Activated CD4-positive, alpha-beta T cell treated with anti-CD3 and anti-CD28 coated beads for 36 hours (primary cell): Measurements from ENCODE around the gene C2orf68. TPM values are rescaled to one million over a fixed set of nuclear protein-coding genes. Genes with fewer than 3 reads are reported as not detected.
"Not testable (repeated sequence)": the region's sequence is repeated elsewhere in the genome, so short reads cannot be mapped to it uniquely, and the experiment has no call there.

ENCODE experiments used
- ATAC-seq: fragments of 200-7000 bp; cut with Tn5 transposase; one replicate; pipeline ENCODE4 v1.10.0; 2021; ENCODE audit warnings: mild to moderate bottlenecking, moderate library complexity
- CTCF ChIA-PET: fragments of 350-600 bp; sonication (Branson Sonifier 250); formaldehyde crosslinking; loops from one replicate; lab custom pipeline; 2021; ENCODE audit warnings: antibody characterized with exemption; lab: Charles Lee
- POLR2A ChIA-PET: fragments of 350-600 bp; sonication (Branson Sonifier 250); formaldehyde crosslinking; loops from one replicate; lab custom pipeline; 2021; ENCODE audit warnings: antibody characterized with exemption, inconsistent platforms; lab: Charles Lee
- DNase-seq: peaks from one replicate; pipeline ENCODE4 v3.0.0-alpha.2; 2020
- H3K27ac Mint-ChIP-seq: one replicate; pipeline ENCODE4 v1.8.0; 2021; ENCODE audit warnings: mixed read lengths
- H3K27me3 Mint-ChIP-seq: one replicate; pipeline ENCODE4 v1.8.0; 2021; ENCODE audit warnings: mixed read lengths
- H3K36me3 Mint-ChIP-seq: one replicate; pipeline ENCODE4 v1.8.0; 2021; ENCODE audit warnings: low read depth, mixed read lengths
- H3K4me1 Mint-ChIP-seq: one replicate; pipeline ENCODE4 v1.8.0; 2021; ENCODE audit warnings: mixed read lengths
- H3K4me3 Mint-ChIP-seq: one replicate; pipeline ENCODE4 v1.8.0; 2021; ENCODE audit warnings: mild to moderate bottlenecking, moderate library complexity, mixed read lengths
- H3K9me3 Mint-ChIP-seq: one replicate; pipeline ENCODE4 v1.8.0; 2021; ENCODE audit warnings: low read depth, mixed read lengths
- intact Hi-C, 2 experiments: fragments of 100-400 bp; cut with DNase I in 1 of 2; cut with micrococcal nuclease in 1 of 2; formaldehyde crosslinking; loops; one replicate each; pipeline versions ENCODE4 v1.14.2 to v1.15.1; 2022 to 2024; cut with DNase I, micrococcal nuclease
- total RNA-seq, 2 experiments: library from RNA; stranded (reverse); gene quantifications; one replicate each; pipeline ENCODE4 v1.2.3, GENCODE V29; 2021

Gene C2orf68
- total RNA-seq, 2 experiments from 2014 or later = 33.7 to 47.2 TPM

- H3K4me3 Mint-ChIP-seq = no peak overlapping the region
- H3K4me1 Mint-ChIP-seq = peaks cover 38% of the 10 kb centered on the region
- H3K27me3 Mint-ChIP-seq = no peaks in the 10 kb centered on the region
- no peak for ATAC-seq
- H3K27ac Mint-ChIP-seq = no peak overlapping the region
- no peaks in the 10 kb centered on the region for H3K9me3 Mint-ChIP-seq
- ChIA-PET POLR2A (interaction anchor here (0.5 to 1.6 kb wide), 3 partner anchors 12 to 134 kb away, joined by 3 to 4 read pairs (median 3); no protein-coding TSS in a partner anchor), CTCF (interaction anchor here (0.6 kb wide), 1 partner anchor 17 kb away, joined by 3 read pairs; the partner anchor contains the start of gene USP39)
- no peak for DNase-seq
- H3K36me3 Mint-ChIP-seq = peaks cover 14% of the 10 kb centered on the region
- intact Hi-C loops = no loop called here
Observed at GRCh38 chr2:85599468-85600234, 12.2 kb downstream of the C2orf68 start.

DNA sequence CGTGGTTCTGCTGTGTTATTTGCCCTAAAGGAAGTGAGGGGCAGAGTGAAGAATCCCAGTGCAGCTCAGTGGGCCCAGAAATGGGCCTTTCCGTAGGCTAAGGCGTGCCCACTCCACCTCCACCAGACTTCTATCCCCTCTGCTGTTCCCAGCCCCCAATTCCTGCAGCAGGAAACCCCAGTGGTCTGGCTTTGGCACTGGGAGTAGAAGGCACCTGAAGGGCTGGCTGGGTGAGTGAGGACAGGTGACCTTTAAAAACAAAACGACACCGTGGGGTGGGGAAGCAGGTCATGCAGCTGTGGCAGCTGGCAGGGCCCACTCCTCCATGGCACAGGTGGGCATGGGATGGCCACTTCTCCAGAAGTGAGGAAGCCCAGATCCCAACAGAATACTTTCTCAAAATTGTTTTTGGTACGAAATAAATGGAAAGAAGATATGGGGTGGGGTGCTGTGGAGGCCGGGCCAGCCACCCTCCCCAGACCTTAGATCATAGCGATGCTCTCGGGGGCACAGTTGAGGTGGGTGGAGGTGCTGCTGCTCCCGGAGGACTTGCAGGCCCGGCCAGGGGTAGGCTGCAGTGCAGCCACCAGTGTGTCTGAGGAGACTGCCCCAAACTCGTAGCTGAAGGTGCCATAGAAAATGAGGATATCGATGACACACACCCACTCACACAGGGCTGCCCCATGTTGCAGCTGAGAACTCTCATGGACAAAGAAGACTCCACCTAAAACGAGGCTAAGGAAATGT is 13.1 kb downstream of the C2orf68 start:
- Mint-ChIP-seq H3K9me3 (no peaks in the 10 kb centered on the region), H3K4me3 (no peak overlapping the region), H3K27ac (peak overlapping the region; percentile 42), H3K36me3 (peaks cover 14% of the 10 kb centered on the region), H3K4me1 (peaks cover 39% of the 10 kb centered on the region), H3K27me3 (no peaks in the 10 kb centered on the region)
- CTCF ChIA-PET = no interaction called here
- intact Hi-C loops = no loop called here
- no peak for ATAC-seq
- POLR2A ChIA-PET = interaction anchor here (0.6 kb wide), 1 partner anchor 134 kb away, joined by 3 read pairs; no protein-coding TSS in a partner anchor
- DNase-seq = no peak

GRCh38 chr2:85597241-85597640 is 14.6 kb downstream of the C2orf68 start:
- Mint-ChIP-seq H3K27ac (no peak overlapping the region), H3K4me1 (peaks cover 34% of the 10 kb centered on the region), H3K4me3 (peak overlapping the region; percentile 100), H3K36me3 (peaks cover 12% of the 10 kb centered on the region), H3K27me3 (no peaks in the 10 kb centered on the region), H3K9me3 (no peaks in the 10 kb centered on the region)
- no peak for DNase-seq
- intact Hi-C loops = no loop called here
- no peak for ATAC-seq
- CTCF ChIA-PET = interaction anchor here (0.8 to 3.6 kb wide), 3 partner anchors 14 to 52 kb away, joined by 3 to 13 read pairs (median 3); partner anchors contain the start of gene C2orf68
- POLR2A ChIA-PET = interaction anchor here (0.6 to 3.0 kb wide), 3 partner anchors 15 to 52 kb away, joined by 3 to 15 read pairs (median 4); partner anchors contain the start of gene C2orf68

GRCh38 chr2:85596486-85597143 is 15.3 kb downstream of the C2orf68 start:
- peaks cover 29% of the 10 kb centered on the region for H3K4me1 Mint-ChIP-seq
- peak overlapping the region; percentile 99 for H3K27ac Mint-ChIP-seq
- H3K36me3 Mint-ChIP-seq = peaks cover 12% of the 10 kb centered on the region

DNA sequence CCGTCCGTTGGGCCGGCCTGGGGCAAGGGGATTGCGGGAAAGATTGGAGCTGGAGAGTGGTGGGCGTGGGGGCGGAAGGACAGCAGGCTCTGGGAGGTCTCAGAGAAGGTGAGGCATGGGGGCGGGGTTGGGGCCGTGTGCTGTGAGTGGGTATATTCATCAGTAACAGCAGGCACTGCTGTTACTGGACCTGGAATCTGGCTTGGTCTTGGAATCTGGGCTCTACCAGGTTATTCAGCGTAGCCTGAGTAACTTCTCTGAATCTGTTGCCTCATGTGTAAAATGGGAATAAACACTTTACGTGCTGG is 15.9 kb downstream of the C2orf68 start:
- H3K9me3 Mint-ChIP-seq = no peaks in the 10 kb centered on the region
- intact Hi-C loops = no loop called here
- H3K4me1 Mint-ChIP-seq = peaks cover 28% of the 10 kb centered on the region
- ATAC-seq = peak; percentile 17
- H3K4me3 Mint-ChIP-seq = peak overlapping the region; percentile 100
- ChIA-PET CTCF (interaction anchor here (0.5 to 3.6 kb wide), 10 partner anchors 8 to 204 kb away, joined by 3 to 13 read pairs (median 4); partner anchors contain the start of genes C2orf68 and VAMP8), POLR2A (interaction anchor here (0.5 to 3.0 kb wide), 9 partner anchors 9 to 193 kb away, joined by 3 to 15 read pairs (median 4); partner anchors contain the start of genes C2orf68, MAT2A and SH2D6)
- DNase-seq = peak; percentile 58
- H3K27ac Mint-ChIP-seq = peak overlapping the region; percentile 99
- peaks cover 12% of the 10 kb centered on the region for H3K36me3 Mint-ChIP-seq
- H3K27me3 Mint-ChIP-seq = no peaks in the 10 kb centered on the region

More at GRCh38 chr2:85596486-85597143, 15.3 kb downstream of the C2orf68 start:
- ATAC-seq = no peak
- H3K4me3 Mint-ChIP-seq = peak overlapping the region; percentile 100
- H3K9me3 Mint-ChIP-seq = no peaks in the 10 kb centered on the region
- intact Hi-C loops = no loop called here
- ChIA-PET CTCF (interaction anchor here (0.5 to 3.6 kb wide), 7 partner anchors 15 to 205 kb away, joined by 3 to 13 read pairs (median 3); partner anchors contain the start of gene C2orf68), POLR2A (interaction anchor here (0.5 to 3.0 kb wide), 6 partner anchors 15 to 194 kb away, joined by 3 to 15 read pairs (median 4); partner anchors contain the start of genes C2orf68 and SH2D6)
- H3K27me3 Mint-ChIP-seq = no peaks in the 10 kb centered on the region
- no peak for DNase-seq

- intact Hi-C loops = loop anchor here (1.0 to 2.0 kb wide), 7 partner anchors 17 to 268 kb away; partner anchors contain the start of genes C2orf68 (in 2 of the 2), ELMOD3 (in 1 of the 2), GGCX (in 1 of the 2) and RETSAT (in 1 of the 2)
- peak within 1 kb of the TSS; percentile 100 for H3K4me3 Mint-ChIP-seq
- H3K27ac Mint-ChIP-seq = peak within 1 kb of the TSS; percentile 99
- ChIA-PET CTCF (interaction anchor here (0.6 to 3.6 kb wide), 13 partner anchors 8 to 229 kb away, joined by 3 to 13 read pairs (median 5); partner anchors contain the start of genes C2orf68, VAMP5 and VAMP8), POLR2A (interaction anchor here (0.5 to 3.0 kb wide), 12 partner anchors 8 to 241 kb away, joined by 3 to 15 read pairs (median 4); partner anchors contain the start of genes C2orf68, ELMOD3, MAT2A and RETSAT)
- H3K36me3 Mint-ChIP-seq = peaks cover 12% of the 10 kb centered on the region
- H3K9me3 Mint-ChIP-seq = no peaks in the 10 kb centered on the region
- no peaks in the 10 kb centered on the region for H3K27me3 Mint-ChIP-seq
- ATAC-seq (peak; percentile 100), DNase-seq (peak; percentile 94)
- peaks cover 28% of the 10 kb centered on the region for H3K4me1 Mint-ChIP-seq
Observed at GRCh38 chr2:85595301-85596025, 16.4 kb downstream of the C2orf68 start, which contains the start of gene RNF181. TSS of gene RNF181 (plus strand) at chr2:85595745. CDS start at chr2:85595764, 19 bp downstream.

- Mint-ChIP-seq H3K4me1 (peaks cover 28% of the 10 kb centered on the region), H3K27ac (peak overlapping the region; percentile 99), H3K4me3 (peak overlapping the region; percentile 100), H3K9me3 (no peaks in the 10 kb centered on the region), H3K27me3 (no peaks in the 10 kb centered on the region), H3K36me3 (peaks cover 12% of the 10 kb centered on the region)
- ATAC-seq (no peak), DNase-seq (no peak)
- intact Hi-C loops = loop anchor here (1.0 to 2.0 kb wide), 7 partner anchors 17 to 268 kb away; partner anchors contain the start of genes C2orf68 (in 2 of the 2), ELMOD3 (in 1 of the 2), GGCX (in 1 of the 2) and RETSAT (in 1 of the 2)
- CTCF ChIA-PET = interaction anchor here (0.7 to 3.6 kb wide), 12 partner anchors 7 to 485 kb away, joined by 3 to 13 read pairs (median 5); partner anchors contain the start of genes C2orf68, VAMP5 and VAMP8
- POLR2A ChIA-PET = interaction anchor here (0.5 to 3.0 kb wide), 11 partner anchors 8 to 240 kb away, joined by 3 to 15 read pairs (median 4); partner anchors contain the start of genes C2orf68, ELMOD3, MAT2A and RETSAT
Observed at GRCh38 chr2:85594715-85595300, 17.1 kb downstream of the C2orf68 start.

DNA sequence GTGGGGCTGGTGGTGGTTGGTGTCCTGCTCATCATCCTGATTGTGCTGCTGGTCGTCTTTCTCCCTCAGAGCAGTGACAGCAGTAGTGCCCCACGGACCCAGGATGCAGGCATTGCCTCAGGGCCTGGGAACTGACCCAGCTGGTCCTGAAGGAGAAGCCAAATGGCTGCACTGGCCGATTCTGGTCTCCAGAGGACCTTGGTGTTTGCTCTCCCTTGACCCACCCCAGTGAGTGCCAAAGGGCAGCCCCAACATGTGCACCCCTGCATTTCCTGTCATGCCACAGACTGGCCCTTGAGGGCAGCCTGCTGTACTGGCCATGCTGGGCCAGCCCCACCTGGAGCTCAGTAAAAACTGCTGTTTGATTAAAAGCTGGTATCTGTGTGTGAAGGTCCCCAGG is 18.8 kb downstream of the C2orf68 start:
- peaks cover 12% of the 10 kb centered on the region for H3K36me3 Mint-ChIP-seq
- ChIA-PET POLR2A (no interaction called here), CTCF (interaction anchor here (1.4 kb wide), 1 partner anchor 12 kb away, joined by 3 read pairs; no protein-coding TSS in a partner anchor)
- intact Hi-C loops = no loop called here
- H3K9me3 Mint-ChIP-seq = no peaks in the 10 kb centered on the region
- no peak overlapping the region for H3K4me3 Mint-ChIP-seq
- ATAC-seq (no peak), DNase-seq (no peak)
- no peak overlapping the region for H3K27ac Mint-ChIP-seq
- H3K27me3 Mint-ChIP-seq = no peaks in the 10 kb centered on the region
- H3K4me1 Mint-ChIP-seq = peaks cover 22% of the 10 kb centered on the region

- intact Hi-C loops, H3K9me3 Mint-ChIP-seq, H3K27ac Mint-ChIP-seq, DNase-seq, H3K4me3 Mint-ChIP-seq, ATAC-seq, POLR2A ChIA-PET, H3K27me3 Mint-ChIP-seq: not testable (repeated sequence)
- CTCF ChIA-PET = interaction anchor here (1.4 kb wide), 1 partner anchor 13 kb away, joined by 3 read pairs; no protein-coding TSS in a partner anchor
- H3K4me1 Mint-ChIP-seq = peaks cover 26% of the 10 kb centered on the region
- peaks cover 10% of the 10 kb centered on the region for H3K36me3 Mint-ChIP-seq
Observed at GRCh38 chr2:85592299-85592698, 19.6 kb downstream of the C2orf68 start.
